PC-3 (cell line): ENCODE data around the gene CFAP141.

Source experiments
- CTCF ChIP-seq: fragments of 300-600 bp; sonication (generic); conservative IDR thresholded peaks from 2 replicates; pipeline ENCODE4 v1.5.1; 2017; ENCODE audit warnings: antibody characterized with exemption, low read depth, mild to moderate bottlenecking, low read length
- EZH2 ChIP-seq: fragments of 300-600 bp; sonication (generic); IDR thresholded peaks from one replicate; pipeline ENCODE4 v1.6.1; 2017; ENCODE audit warnings: antibody characterized with exemption, mild to moderate bottlenecking, low read length; ENCODE audit not compliant: unreplicated experiment

GRCh38 chr1:154167461-154167860, 38.7 kb downstream of the CFAP141 start:
- TF ChIP-seq EZH2 (no peak), CTCF (no peak)
